ENCODE data around the gene TINAG. TPM values are rescaled to one million over a fixed set of nuclear protein-coding genes. Genes with fewer than 3 reads are reported as not detected.
A peak's percentile ranks its signal among the peaks of the same experiment; 100 is the strongest.

The TINAG gene
- total and polyA plus RNA-seq, 2 of the 13 experiments (the other 11 are each of a cell fraction or from before 2014, with no cell fraction given), result 0.08 to 0.15 TPM

DNA sequence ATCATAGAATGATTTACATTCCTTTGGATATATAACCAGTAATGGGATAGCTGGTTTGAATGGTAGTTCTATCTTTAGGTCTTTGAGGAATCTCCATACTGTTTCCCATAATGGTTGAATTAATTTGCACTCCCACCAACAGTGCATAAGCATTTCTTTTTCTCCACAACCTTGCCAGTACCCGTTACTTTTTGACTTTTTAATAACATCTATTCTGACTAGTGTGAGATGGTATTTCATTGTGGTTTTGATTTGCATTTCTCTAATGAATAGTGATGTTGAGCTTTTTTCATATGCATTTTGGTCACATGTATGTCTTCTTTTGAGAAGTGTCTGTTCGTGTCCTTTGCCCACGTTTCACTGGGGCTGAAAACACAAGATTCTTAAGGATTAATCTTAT is 107.3 kb downstream of the TINAG start (continued):
- TF ChIP-seq, protein P1, sequence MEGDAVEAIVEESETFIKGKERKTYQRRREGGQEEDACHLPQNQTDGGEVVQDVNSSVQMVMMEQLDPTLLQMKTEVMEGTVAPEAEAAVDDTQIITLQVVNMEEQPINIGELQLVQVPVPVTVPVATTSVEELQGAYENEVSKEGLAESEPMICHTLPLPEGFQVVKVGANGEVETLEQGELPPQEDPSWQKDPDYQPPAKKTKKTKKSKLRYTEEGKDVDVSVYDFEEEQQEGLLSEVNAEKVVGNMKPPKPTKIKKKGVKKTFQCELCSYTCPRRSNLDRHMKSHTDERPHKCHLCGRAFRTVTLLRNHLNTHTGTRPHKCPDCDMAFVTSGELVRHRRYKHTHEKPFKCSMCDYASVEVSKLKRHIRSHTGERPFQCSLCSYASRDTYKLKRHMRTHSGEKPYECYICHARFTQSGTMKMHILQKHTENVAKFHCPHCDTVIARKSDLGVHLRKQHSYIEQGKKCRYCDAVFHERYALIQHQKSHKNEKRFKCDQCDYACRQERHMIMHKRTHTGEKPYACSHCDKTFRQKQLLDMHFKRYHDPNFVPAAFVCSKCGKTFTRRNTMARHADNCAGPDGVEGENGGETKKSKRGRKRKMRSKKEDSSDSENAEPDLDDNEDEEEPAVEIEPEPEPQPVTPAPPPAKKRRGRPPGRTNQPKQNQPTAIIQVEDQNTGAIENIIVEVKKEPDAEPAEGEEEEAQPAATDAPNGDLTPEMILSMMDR (CRISPR knock-in tag; IDR thresholded peaks at IDR 0.05), result no peak
- no peak for TF ChIP-seq ZBTB38 (CRISPR knock-in tag; IDR thresholded peaks at IDR 0.05)

DNA sequence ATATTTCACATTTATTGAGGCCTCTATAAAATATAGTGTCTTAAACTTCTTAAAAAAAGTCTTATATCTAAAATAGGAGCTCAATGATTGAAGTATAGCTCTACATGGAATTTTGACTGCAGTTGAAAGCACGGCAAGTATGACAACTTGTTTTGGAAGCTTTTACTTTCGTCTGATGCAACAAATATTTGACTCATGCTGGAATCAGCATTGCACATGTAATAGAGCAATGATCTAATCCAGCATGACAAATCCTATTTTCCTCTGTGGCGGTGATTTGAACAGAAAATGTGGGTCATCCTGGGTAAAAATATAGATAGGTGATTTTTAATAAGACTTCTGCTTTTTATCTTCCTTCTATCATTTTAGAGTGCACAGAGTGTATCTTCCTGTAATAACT is 111.6 kb downstream of the TINAG start:
- in situ Hi-C loops (cut with HindIII; ENCODE audit: extremely low pct_ligation_motif_present, low pct_unique_long_range_greater_than_20kb) (no loop called here), intact Hi-C loops (cut with micrococcal nuclease; ENCODE audit: unreplicated experiment) (no loop called here)
- DNase-seq (ENCODE audit: low spot score) (no peak), FAIRE-seq (no peak), ATAC-seq (no peak)
- Histone ChIP-seq H3K27ac (ENCODE audit: extremely low read length, insufficient read depth, low read length) (no peak overlapping the region), H3K9ac (ENCODE audit: insufficient read depth, low read depth, low read length) (no peak overlapping the region), H3K27me3 (ENCODE audit: control insufficient read depth in 1 of 2, insufficient read depth in 2 of 2, low read length in 2 of 2) (no peaks in the 10 kb centered on the region), H4K20me1 (ENCODE audit: insufficient read depth, low read length) (no peaks in the 10 kb centered on the region), H3K4me3 (replicated peaks in 1 of 3; ENCODE audit: insufficient read depth in 1 of 3, low read depth in 2 of 3, low read length in 3 of 3) (no peak overlapping the region), H3K79me2 (ENCODE audit: insufficient read depth, low read length) (no peaks in the 10 kb centered on the region), H3K4me2 (ENCODE audit: low read depth, low read length) (no peak overlapping the region), H3K36me3 (replicated peaks in 1 of 2; ENCODE audit: control insufficient read depth in 1 of 2, insufficient read depth in 2 of 2, low read length in 2 of 2) (no peaks in the 10 kb centered on the region), H3K9me3 (ENCODE audit: low read length) (no peaks in the 10 kb centered on the region), H3K4me1 (ENCODE audit: insufficient read depth, low read length) (no peaks in the 10 kb centered on the region), H2AFZ (ENCODE audit: low read length) (no peak overlapping the region)
- CTCF ChIA-PET (ENCODE audit: low intra/inter-chr PET ratio, low total read pairs), result no interaction called here
- POLR2A ChIA-PET, result no interaction called here
- WGBS (ENCODE audit: low lambda C conversion rate), result 1% methylated on average over 3 of the region's 3 CpGs
- BruUV-seq (replicated peaks), result no TSS peak
- TF ChIP-seq SMAD3 (CRISPR knock-in tag; IDR thresholded peaks at IDR 0.05), result no peak
- TF ChIP-seq ZNF792 (CRISPR knock-in tag; IDR thresholded peaks at IDR 0.05), result no peak
- no peak for TF ChIP-seq CCDC6 (CRISPR knock-in tag; IDR thresholded peaks at IDR 0.05)
- TF ChIP-seq, protein P2, sequence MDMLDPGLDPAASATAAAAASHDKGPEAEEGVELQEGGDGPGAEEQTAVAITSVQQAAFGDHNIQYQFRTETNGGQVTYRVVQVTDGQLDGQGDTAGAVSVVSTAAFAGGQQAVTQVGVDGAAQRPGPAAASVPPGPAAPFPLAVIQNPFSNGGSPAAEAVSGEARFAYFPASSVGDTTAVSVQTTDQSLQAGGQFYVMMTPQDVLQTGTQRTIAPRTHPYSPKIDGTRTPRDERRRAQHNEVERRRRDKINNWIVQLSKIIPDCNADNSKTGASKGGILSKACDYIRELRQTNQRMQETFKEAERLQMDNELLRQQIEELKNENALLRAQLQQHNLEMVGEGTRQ (IDR thresholded peaks at IDR 0.05; ENCODE audit: low read depth, low read length), result no peak
- TF ChIP-seq, protein P2 (CRISPR knock-in tag; IDR thresholded peaks at IDR 0.05; ENCODE audit: borderline replicate concordance), result no peak
- TF ChIP-seq, protein P3, sequence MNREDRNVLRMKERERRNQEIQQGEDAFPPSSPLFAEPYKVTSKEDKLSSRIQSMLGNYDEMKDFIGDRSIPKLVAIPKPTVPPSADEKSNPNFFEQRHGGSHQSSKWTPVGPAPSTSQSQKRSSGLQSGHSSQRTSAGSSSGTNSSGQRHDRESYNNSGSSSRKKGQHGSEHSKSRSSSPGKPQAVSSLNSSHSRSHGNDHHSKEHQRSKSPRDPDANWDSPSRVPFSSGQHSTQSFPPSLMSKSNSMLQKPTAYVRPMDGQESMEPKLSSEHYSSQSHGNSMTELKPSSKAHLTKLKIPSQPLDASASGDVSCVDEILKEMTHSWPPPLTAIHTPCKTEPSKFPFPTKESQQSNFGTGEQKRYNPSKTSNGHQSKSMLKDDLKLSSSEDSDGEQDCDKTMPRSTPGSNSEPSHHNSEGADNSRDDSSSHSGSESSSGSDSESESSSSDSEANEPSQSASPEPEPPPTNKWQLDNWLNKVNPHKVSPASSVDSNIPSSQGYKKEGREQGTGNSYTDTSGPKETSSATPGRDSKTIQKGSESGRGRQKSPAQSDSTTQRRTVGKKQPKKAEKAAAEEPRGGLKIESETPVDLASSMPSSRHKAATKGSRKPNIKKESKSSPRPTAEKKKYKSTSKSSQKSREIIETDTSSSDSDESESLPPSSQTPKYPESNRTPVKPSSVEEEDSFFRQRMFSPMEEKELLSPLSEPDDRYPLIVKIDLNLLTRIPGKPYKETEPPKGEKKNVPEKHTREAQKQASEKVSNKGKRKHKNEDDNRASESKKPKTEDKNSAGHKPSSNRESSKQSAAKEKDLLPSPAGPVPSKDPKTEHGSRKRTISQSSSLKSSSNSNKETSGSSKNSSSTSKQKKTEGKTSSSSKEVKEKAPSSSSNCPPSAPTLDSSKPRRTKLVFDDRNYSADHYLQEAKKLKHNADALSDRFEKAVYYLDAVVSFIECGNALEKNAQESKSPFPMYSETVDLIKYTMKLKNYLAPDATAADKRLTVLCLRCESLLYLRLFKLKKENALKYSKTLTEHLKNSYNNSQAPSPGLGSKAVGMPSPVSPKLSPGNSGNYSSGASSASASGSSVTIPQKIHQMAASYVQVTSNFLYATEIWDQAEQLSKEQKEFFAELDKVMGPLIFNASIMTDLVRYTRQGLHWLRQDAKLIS (CRISPR knock-in tag; IDR thresholded peaks at IDR 0.05), result no peak
- TF ChIP-seq, protein P4, sequence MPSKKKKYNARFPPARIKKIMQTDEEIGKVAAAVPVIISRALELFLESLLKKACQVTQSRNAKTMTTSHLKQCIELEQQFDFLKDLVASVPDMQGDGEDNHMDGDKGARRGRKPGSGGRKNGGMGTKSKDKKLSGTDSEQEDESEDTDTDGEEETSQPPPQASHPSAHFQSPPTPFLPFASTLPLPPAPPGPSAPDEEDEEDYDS (CRISPR knock-in tag; IDR thresholded peaks at IDR 0.05), result no peak
- TF ChIP-seq JUN (CRISPR knock-in tag; IDR thresholded peaks at IDR 0.05), result no peak
- peak; percentile 23; the same call in 1 of the 2 replicates for TF ChIP-seq CEBPB (IDR thresholded peaks at IDR 0.05; ENCODE audit: borderline replicate concordance, low read depth, low read length)
- no peak for TF ChIP-seq ZFP82 (CRISPR knock-in tag; IDR thresholded peaks at IDR 0.05; ENCODE audit: borderline replicate concordance)
- no peak for TF ChIP-seq KLF6 (CRISPR knock-in tag; IDR thresholded peaks at IDR 0.05)
- TF ChIP-seq ZNF850 (CRISPR knock-in tag; conservative IDR thresholded peaks at IDR 0.05), result no peak
- TF ChIP-seq RXRA (CRISPR knock-in tag; IDR thresholded peaks at IDR 0.05), result no peak
